ENCODE data around the gene ELL. TPM values are rescaled to one million over a fixed set of nuclear protein-coding genes. Genes with fewer than 3 reads are reported as not detected.

The ELL gene
- total and polyA plus RNA-seq, 9 of the 15 experiments (the other 6 are each of a cell fraction or from before 2014, with no cell fraction given): 0.24 to 22.5 (median 4.1) TPM

- TF ChIP-seq RFX1 (IDR thresholded peaks at IDR 0.05) (peak; percentile 57; the same call in 1 of the 2 replicates), HDAC6 (IDR thresholded peaks at IDR 0.05; ENCODE audit: low read depth, low read length) (no peak), HINFP (tag; conservative IDR thresholded peaks at IDR 0.05; ENCODE audit: low read depth) (no peak), ZNF511 (CRISPR knock-in tag; IDR thresholded peaks at IDR 0.05) (no peak; the same call in 1 of the 2 replicates), SIRT6 (IDR thresholded peaks at IDR 0.05; ENCODE audit: low read depth, low read length) (no peak), ZNF696 (CRISPR knock-in tag; conservative IDR thresholded peaks at IDR 0.05) (no peak), ID3 (CRISPR knock-in tag; IDR thresholded peaks at IDR 0.05) (no peak), ID3 (tag; IDR thresholded peaks at IDR 0.05) (peak; percentile 76; the same call in 1 of the 2 replicates), PRMT5 (CRISPR knock-in tag; IDR thresholded peaks at IDR 0.05) (no peak), PREB (CRISPR knock-in tag; IDR thresholded peaks at IDR 0.05) (no peak), ZNF77 (CRISPR knock-in tag; IDR thresholded peaks at IDR 0.05) (no peak), TBP (optimal IDR thresholded peaks at IDR 0.05; ENCODE audit: low read depth, low read length) (peak; percentile 81), ZNF785 (CRISPR knock-in tag; IDR thresholded peaks at IDR 0.05) (no peak), KAT7 (CRISPR knock-in tag; IDR thresholded peaks at IDR 0.05; ENCODE audit: borderline replicate concordance) (peak; percentile 13; the same call in 1 of the 2 replicates), ATF4 (CRISPR knock-in tag; IDR thresholded peaks at IDR 0.05) (0 out of 2 replicates have a peak, but pooled peaks have one; percentile 60), ZC3H11A (IDR thresholded peaks at IDR 0.05; ENCODE audit: low read depth, low read length) (no peak), MAZ (CRISPR knock-in tag; conservative IDR thresholded peaks at IDR 0.05 in 1 of 2, IDR thresholded peaks at IDR 0.05 in 1 of 2) (peak; percentile 76 to 84), HDAC2 (IDR thresholded peaks at IDR 0.05) (peak; percentile 99), ZNF766 (CRISPR knock-in tag; conservative IDR thresholded peaks at IDR 0.05) (peak; percentile 96), ZNF212 (CRISPR knock-in tag; IDR thresholded peaks at IDR 0.05) (no peak; the same call in 1 of the 2 replicates), ZNF583 (CRISPR knock-in tag; IDR thresholded peaks at IDR 0.05) (no peak), ZNF277 (CRISPR knock-in tag; IDR thresholded peaks at IDR 0.05; ENCODE audit: borderline replicate concordance) (no peak)
Measured at GRCh38 chr19:18543814-18544475, 22.1 kb upstream of the ELL start (continued).
